GM12865 (cell line): ENCODE measurements around the gene SNRPN.
"Not testable (repeated sequence)": the region's sequence is repeated elsewhere in the genome, so short reads cannot be mapped to it uniquely, and the experiment has no call there.

ENCODE experiments used
- DNase-seq: peaks from one replicate; pipeline ENCODE4 v3.0.0; 2010; ENCODE audit warnings: low read depth
- H3K4me3 ChIP-seq: 2 replicates; pipeline ENCODE4 v1.5.1; 2011; ENCODE audit warnings: mild to moderate bottlenecking, low read depth, low read length, control low read depth
- TF ChIP-seq, protein P1 (sequence below): IDR thresholded peaks from 2 replicates; pipeline ENCODE4 v1.5.1; 2011; ENCODE audit warnings: low read length, control low read depth, low read depth, inconsistent platforms; ENCODE audit not compliant: insufficient read depth; ENCODE audit errors: missing control alignments

SNRPN gene

DNA sequence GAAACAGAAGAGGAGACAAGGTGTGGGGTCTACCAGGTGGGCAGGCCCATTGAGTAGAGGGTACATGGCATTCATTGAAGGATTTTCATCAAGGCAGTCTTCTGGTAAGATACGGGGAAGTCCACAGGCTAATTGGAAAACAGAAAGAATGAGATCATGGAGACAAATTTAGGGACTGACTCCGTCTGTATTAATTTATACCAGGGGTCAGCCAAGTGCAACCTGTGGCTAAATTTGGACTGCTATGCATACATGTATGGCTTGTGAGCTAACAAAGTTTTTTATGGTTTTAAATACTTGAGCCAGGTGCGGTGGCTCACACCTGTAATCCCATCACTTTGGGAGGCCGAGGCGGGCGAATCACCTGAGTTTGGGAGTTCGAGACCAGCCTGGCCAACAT, 21.1 kb upstream of the SNRPN start:
- no peak overlapping the region for H3K4me3 ChIP-seq
- DNase-seq = no peak
- TF ChIP-seq, protein P1, sequence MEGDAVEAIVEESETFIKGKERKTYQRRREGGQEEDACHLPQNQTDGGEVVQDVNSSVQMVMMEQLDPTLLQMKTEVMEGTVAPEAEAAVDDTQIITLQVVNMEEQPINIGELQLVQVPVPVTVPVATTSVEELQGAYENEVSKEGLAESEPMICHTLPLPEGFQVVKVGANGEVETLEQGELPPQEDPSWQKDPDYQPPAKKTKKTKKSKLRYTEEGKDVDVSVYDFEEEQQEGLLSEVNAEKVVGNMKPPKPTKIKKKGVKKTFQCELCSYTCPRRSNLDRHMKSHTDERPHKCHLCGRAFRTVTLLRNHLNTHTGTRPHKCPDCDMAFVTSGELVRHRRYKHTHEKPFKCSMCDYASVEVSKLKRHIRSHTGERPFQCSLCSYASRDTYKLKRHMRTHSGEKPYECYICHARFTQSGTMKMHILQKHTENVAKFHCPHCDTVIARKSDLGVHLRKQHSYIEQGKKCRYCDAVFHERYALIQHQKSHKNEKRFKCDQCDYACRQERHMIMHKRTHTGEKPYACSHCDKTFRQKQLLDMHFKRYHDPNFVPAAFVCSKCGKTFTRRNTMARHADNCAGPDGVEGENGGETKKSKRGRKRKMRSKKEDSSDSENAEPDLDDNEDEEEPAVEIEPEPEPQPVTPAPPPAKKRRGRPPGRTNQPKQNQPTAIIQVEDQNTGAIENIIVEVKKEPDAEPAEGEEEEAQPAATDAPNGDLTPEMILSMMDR = no peak

DNA sequence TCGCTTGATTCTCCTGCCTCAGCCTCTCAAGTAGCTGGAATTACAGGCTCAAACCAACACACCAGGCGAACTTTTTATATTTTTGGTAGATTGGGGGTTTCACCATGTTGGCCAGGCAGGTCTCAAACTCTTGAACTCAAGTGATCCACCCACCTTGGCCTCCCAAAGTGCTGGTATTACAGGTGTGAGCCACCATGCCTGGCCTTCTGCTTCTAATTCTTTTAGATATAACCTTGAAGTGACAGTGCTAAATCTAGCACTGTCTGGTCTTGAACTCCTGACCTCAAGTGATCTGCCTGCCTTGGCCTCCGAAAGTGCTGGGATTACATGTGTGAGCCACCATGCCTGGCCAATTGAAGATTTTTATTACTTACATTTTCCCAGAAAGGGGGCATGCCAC, 16.6 kb upstream of the SNRPN start:
- DNase-seq, H3K4me3 ChIP-seq: not testable (repeated sequence)

DNA sequence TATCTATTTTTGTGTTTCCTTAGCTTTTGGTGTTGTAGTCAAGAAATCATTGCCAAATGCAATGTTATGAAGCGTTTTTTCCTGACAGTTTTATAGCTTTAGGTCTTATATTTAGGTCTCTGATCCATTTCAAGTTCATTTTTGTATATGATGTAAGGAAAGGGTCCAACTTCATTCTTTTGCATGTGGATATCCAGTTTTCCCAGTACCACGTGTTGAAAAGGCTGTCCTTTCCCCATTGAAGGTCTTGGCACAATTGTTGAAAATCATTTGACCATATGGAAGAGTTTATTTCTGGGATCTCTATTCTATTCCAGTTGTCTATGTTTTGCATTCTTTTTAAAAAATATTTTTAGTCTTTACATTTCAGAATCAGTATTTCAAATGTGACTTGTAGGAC, 14.6 kb upstream of the SNRPN start:
- DNase-seq = no peak
- TF ChIP-seq, protein P1 = no peak
- no peak overlapping the region for H3K4me3 ChIP-seq

GRCh38 chr15:24943361-24943760, 11.4 kb upstream of the SNRPN start:
- H3K4me3 ChIP-seq = no peak overlapping the region
- DNase-seq = no peak
- TF ChIP-seq, protein P1 = no peak

- no peak for DNase-seq
- TF ChIP-seq, protein P1 = no peak
- no peak overlapping the region for H3K4me3 ChIP-seq
Measured at GRCh38 chr15:24944954-24945353, 9.8 kb upstream of the SNRPN start.

- no peak for DNase-seq
- TF ChIP-seq, protein P1 = no peak
- H3K4me3 ChIP-seq = no peak overlapping the region
Measured at GRCh38 chr15:24945711-24946110, 9.1 kb upstream of the SNRPN start.

DNA sequence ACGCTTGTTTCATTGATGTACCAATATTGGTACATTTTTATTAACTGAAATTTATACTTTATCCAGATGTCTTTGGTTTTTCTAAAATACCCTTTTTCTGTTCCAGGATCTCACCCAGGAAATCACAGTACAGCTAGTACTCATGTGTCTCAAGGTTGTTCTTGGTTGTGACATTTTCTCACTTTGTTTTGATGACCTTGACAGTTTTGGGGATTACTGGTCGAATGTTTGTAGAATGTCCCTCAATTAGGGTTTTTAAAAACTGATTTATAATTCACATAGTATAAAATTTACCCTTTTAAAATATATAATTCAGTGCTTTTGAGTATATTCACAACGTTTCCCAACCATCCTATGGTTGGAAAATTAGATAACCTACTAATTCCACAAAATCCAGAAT, 6.3 kb upstream of the SNRPN start:
- DNase-seq = no peak
- H3K4me3 ChIP-seq = no peak overlapping the region
- TF ChIP-seq, protein P1 = no peak

DNA sequence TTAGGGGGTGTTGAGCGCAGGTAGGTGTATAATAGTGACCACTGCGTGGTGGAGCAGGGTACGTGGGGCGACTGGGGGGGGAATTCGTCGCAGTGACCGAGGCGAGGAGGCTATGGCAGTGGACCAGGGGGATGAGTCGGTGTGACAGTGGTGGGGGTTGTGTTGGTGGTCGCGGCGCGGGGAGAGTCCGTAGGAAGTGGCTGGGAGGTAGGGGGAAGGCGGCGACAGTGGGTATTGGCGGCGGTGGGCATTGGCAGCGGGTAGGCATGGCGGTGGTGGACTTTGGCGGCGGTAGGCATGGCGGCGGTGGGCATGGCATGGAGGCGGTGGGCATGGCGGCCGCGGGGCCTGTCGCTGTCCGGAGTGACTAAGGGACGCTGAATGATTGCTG, 739 bp downstream of the SNRPN start:
- peak; percentile 2 for DNase-seq
- H3K4me3 ChIP-seq = peak overlapping the region; percentile 76
- TF ChIP-seq, protein P1 = no peak
